Measurements from ENCODE around the gene ATN1.
"Not testable (repeated sequence)": the region's sequence is repeated elsewhere in the genome, so short reads cannot be mapped to it uniquely, and the experiment has no call there.

DNA sequence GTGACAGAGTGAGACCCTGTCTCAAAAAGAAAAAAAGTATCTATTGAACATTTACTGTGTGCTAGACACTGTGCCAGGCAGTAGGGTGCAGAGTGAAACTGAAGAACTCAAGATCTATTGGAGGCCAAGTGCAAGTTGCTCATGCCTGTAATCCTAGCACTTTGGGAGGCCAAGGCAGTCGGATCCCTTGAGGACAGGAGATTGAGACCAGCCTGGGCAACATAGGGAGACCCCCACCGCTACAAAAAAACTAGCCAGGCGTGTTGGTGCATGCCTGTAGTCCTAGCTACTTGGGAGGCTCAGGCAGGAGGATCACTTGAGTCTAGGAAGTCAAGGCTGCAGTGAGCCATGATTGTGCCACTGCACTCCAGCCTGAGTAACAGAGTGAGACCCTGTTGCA is 35.1 kb upstream of the ATN1 start:
- TF ChIP-seq EZH2 (IDR thresholded peaks at IDR 0.05), result not testable (repeated sequence)
- TF ChIP-seq, protein P1, sequence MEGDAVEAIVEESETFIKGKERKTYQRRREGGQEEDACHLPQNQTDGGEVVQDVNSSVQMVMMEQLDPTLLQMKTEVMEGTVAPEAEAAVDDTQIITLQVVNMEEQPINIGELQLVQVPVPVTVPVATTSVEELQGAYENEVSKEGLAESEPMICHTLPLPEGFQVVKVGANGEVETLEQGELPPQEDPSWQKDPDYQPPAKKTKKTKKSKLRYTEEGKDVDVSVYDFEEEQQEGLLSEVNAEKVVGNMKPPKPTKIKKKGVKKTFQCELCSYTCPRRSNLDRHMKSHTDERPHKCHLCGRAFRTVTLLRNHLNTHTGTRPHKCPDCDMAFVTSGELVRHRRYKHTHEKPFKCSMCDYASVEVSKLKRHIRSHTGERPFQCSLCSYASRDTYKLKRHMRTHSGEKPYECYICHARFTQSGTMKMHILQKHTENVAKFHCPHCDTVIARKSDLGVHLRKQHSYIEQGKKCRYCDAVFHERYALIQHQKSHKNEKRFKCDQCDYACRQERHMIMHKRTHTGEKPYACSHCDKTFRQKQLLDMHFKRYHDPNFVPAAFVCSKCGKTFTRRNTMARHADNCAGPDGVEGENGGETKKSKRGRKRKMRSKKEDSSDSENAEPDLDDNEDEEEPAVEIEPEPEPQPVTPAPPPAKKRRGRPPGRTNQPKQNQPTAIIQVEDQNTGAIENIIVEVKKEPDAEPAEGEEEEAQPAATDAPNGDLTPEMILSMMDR (IDR thresholded peaks at IDR 0.05), result not testable (repeated sequence)

Measured in neural progenitor cell (in vitro differentiated cells).